Measurements from ENCODE around the gene TF. TPM values are rescaled to one million over a fixed set of nuclear protein-coding genes. Genes with fewer than 3 reads are reported as not detected.

TF gene
- polyA plus RNA-seq, 1 of the 3 experiments (the other 2 are of a cell fraction) = 0.08 TPM

GRCh38 chr3:133773732-133774131 lies 27.5 kb downstream of the TF start:
- Histone ChIP-seq H3K36me3 (replicated peaks in 1 of 2; ENCODE audit: control insufficient read depth in 1 of 2, insufficient read depth in 2 of 2, low read length in 1 of 2) (no peaks in the 10 kb centered on the region), H3K27ac (ENCODE audit: low read depth in 2 of 2, low read length in 1 of 2) (no peak overlapping the region), H3K9me3 (no peaks in the 10 kb centered on the region), H3K9me2 (no peaks in the 10 kb centered on the region), H3F3A (replicated peaks; ENCODE audit: insufficient read depth) (no peaks in the 10 kb centered on the region), H3K4me2 (no peak overlapping the region), H4K20me1 (ENCODE audit: insufficient read depth) (no peaks in the 10 kb centered on the region), H3K79me2 (ENCODE audit: insufficient read depth) (no peaks in the 10 kb centered on the region), H3K4me3 (ENCODE audit: low read depth in 2 of 2, low read length in 1 of 2) (no peak overlapping the region), H3K27me3 (ENCODE audit: insufficient read depth) (no peaks in the 10 kb centered on the region; the same call in 1 of the 2 replicates), H3K9ac (no peak overlapping the region), H3K4me1 (ENCODE audit: control insufficient read depth in 1 of 2, insufficient read depth in 2 of 2, low read depth in 1 of 2, low read length in 1 of 2) (no peaks in the 10 kb centered on the region), H2AFZ (ENCODE audit: low read depth) (no peak overlapping the region)
- no peak for DNase-seq
- ChIA-PET CTCF (no interaction called here), POLR2A (no interaction called here)
- TF ChIP-seq RCOR1 (IDR thresholded peaks at IDR 0.05; ENCODE audit: low read length) (no peak), TCF12 (IDR thresholded peaks at IDR 0.05) (no peak), MAX (IDR thresholded peaks at IDR 0.05; ENCODE audit: low read depth) (no peak), TEAD4 (IDR thresholded peaks at IDR 0.05; ENCODE audit: borderline replicate concordance, insufficient read depth) (no peak), CHD2 (IDR thresholded peaks at IDR 0.05; ENCODE audit: low read length, partially characterized antibody) (no peak), EZH2phosphoT487 (IDR thresholded peaks at IDR 0.05; ENCODE audit: borderline replicate concordance, low read depth) (no peak)
- 40% methylated on average over 3 of the region's 3 CpGs for WGBS (ENCODE audit: low lambda C conversion rate)

GRCh38 chr3:133775309-133775708 lies 29.1 kb downstream of the TF start:
- Histone ChIP-seq H3K79me2 (ENCODE audit: insufficient read depth) (no peaks in the 10 kb centered on the region), H3K36me3 (replicated peaks in 1 of 2; ENCODE audit: control insufficient read depth in 1 of 2, insufficient read depth in 2 of 2, low read length in 1 of 2) (no peaks in the 10 kb centered on the region), H3K4me2 (no peak overlapping the region), H3K4me1 (ENCODE audit: control insufficient read depth in 1 of 2, insufficient read depth in 2 of 2, low read depth in 1 of 2, low read length in 1 of 2) (no peaks in the 10 kb centered on the region), H3K4me3 (ENCODE audit: low read depth in 2 of 2, low read length in 1 of 2) (no peak overlapping the region), H4K20me1 (ENCODE audit: insufficient read depth) (no peaks in the 10 kb centered on the region), H3K9me3 (no peaks in the 10 kb centered on the region), H3K27ac (ENCODE audit: low read depth in 2 of 2, low read length in 1 of 2) (no peak overlapping the region), H3F3A (replicated peaks; ENCODE audit: insufficient read depth) (no peaks in the 10 kb centered on the region), H3K9ac (no peak overlapping the region), H3K9me2 (no peaks in the 10 kb centered on the region), H3K27me3 (ENCODE audit: insufficient read depth) (no peaks in the 10 kb centered on the region; the same call in 1 of the 2 replicates), H2AFZ (ENCODE audit: low read depth) (no peak overlapping the region)
- TF ChIP-seq ZBTB33 (IDR thresholded peaks at IDR 0.05; ENCODE audit: borderline replicate concordance, low read depth) (no peak), MXI1 (IDR thresholded peaks at IDR 0.05; ENCODE audit: low read depth, low read length) (no peak), REST (IDR thresholded peaks at IDR 0.05; ENCODE audit: low read depth, low read length) (no peak), EZH2phosphoT487 (IDR thresholded peaks at IDR 0.05; ENCODE audit: borderline replicate concordance, low read depth) (no peak), JUND (IDR thresholded peaks at IDR 0.05) (no peak), POLR2AphosphoS5 (IDR thresholded peaks at IDR 0.05; ENCODE audit: low read depth, low read length) (no peak), CTCF (IDR thresholded peaks at IDR 0.05) (no peak), NFIC (IDR thresholded peaks at IDR 0.05; ENCODE audit: borderline replicate concordance) (no peak), FOXJ3 (CRISPR knock-in tag; IDR thresholded peaks at IDR 0.05) (no peak), GATA2 (CRISPR knock-in tag; IDR thresholded peaks at IDR 0.05) (no peak), TEAD4 (IDR thresholded peaks at IDR 0.05; ENCODE audit: borderline replicate concordance, insufficient read depth) (no peak), CHD2 (IDR thresholded peaks at IDR 0.05; ENCODE audit: low read length, partially characterized antibody) (no peak), ELF1 (IDR thresholded peaks at IDR 0.05) (no peak), TCF12 (IDR thresholded peaks at IDR 0.05) (no peak), SIN3A (IDR thresholded peaks at IDR 0.05; ENCODE audit: borderline replicate concordance, low read depth, low read length) (no peak), USF2 (IDR thresholded peaks at IDR 0.05; ENCODE audit: borderline replicate concordance, low read depth, low read length) (no peak)
- WGBS (ENCODE audit: low lambda C conversion rate) = 36% methylated on average over 9 of the region's 9 CpGs
- ChIA-PET POLR2A (no interaction called here), CTCF (no interaction called here)
- DNase-seq = no peak
